ENCODE measurements around the gene ATF2. TPM values are rescaled to one million over a fixed set of nuclear protein-coding genes. Genes with fewer than 3 reads are reported as not detected.

Gene ATF2
- total and polyA plus RNA-seq, 9 of the 15 experiments (the other 6 are each of a cell fraction or from before 2014, with no cell fraction given), result 24.2 to 111 (median 45.9) TPM

DNA sequence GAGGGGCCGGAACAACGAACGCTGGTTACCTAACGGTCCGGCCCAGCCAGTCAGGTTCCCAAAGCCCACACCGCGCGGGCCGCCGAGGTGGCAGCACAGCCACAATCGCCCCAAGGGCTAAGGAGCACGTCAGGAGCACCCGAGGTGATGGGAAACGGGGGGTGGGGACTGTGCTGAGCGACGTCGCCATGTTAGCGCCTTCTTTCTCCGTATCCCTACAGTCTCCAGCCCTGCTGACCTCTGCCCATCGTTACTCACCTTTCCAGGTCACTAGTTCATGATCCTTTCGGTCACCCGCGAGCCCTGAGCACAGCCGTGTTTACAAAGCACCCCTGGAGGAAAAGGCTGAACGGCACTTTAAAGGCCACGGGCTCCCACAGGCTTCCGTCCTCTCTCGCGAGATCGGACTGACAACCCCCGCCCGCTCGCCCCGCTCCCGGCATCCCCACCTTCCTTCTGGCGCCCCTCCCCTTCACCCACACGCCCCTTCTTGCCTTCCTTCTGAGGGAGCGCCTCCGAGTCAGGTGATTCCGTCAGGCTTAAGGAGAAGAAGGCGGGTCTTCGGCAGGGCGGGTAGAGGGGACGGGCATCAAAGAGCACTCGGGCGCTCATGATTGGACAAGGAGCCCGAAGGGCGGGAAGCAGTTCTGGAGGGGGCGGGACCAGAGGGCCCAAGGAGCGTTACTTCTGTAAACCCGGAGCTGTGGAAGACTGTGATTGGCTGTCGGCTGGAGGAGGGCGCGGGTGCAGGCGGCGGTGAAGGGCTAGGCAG is at the start of gene ATF2 (continued):
- TF ChIP-seq, protein P1, sequence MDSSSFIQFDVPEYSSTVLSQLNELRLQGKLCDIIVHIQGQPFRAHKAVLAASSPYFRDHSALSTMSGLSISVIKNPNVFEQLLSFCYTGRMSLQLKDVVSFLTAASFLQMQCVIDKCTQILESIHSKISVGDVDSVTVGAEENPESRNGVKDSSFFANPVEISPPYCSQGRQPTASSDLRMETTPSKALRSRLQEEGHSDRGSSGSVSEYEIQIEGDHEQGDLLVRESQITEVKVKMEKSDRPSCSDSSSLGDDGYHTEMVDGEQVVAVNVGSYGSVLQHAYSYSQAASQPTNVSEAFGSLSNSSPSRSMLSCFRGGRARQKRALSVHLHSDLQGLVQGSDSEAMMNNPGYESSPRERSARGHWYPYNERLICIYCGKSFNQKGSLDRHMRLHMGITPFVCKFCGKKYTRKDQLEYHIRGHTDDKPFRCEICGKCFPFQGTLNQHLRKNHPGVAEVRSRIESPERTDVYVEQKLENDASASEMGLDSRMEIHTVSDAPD (CRISPR knock-in tag; IDR thresholded peaks at IDR 0.05), result no peak
- TF ChIP-seq SRF (CRISPR knock-in tag; IDR thresholded peaks at IDR 0.05) (0 out of 4 replicates have a peak, but pooled peaks of 1 of the 2 experiments have one; percentile 12), NKRF (IDR thresholded peaks at IDR 0.05; ENCODE audit: borderline replicate concordance) (peak; percentile 92), MED1 (CRISPR knock-in tag; IDR thresholded peaks at IDR 0.05; ENCODE audit: borderline replicate concordance) (no peak), GTF2A2 (tag; IDR thresholded peaks at IDR 0.05) (no peak), MTA1 (IDR thresholded peaks at IDR 0.05; ENCODE audit: borderline replicate concordance) (0 out of 2 replicates have a peak, but pooled peaks have one; percentile 16), POU5F1 (IDR thresholded peaks at IDR 0.05; ENCODE audit: borderline replicate concordance, low read depth, low read length, partially characterized antibody) (peak; percentile 50), SOX6 (IDR thresholded peaks at IDR 0.05) (0 out of 2 replicates have a peak, but pooled peaks have one; percentile 26), FOS (IDR thresholded peaks at IDR 0.05; ENCODE audit: extremely low read depth, insufficient read length) (peak; percentile 42), MNT (conservative IDR thresholded peaks at IDR 0.05) (peak; percentile 84 to 92), CEBPB (tag; IDR thresholded peaks at IDR 0.05) (peak; percentile 54), JUNB (CRISPR knock-in tag; conservative IDR thresholded peaks at IDR 0.05) (no peak), ZEB2 (IDR thresholded peaks at IDR 0.05) (0 out of 2 replicates have a peak, but pooled peaks have one; percentile 47), HDGF (IDR thresholded peaks at IDR 0.05) (peak; percentile 86; the same call in 1 of the 2 replicates), MCM5 (IDR thresholded peaks at IDR 0.05; ENCODE audit: low read depth) (no peak), ZNF584 (CRISPR knock-in tag; IDR thresholded peaks at IDR 0.05; ENCODE audit: low read depth) (no peak), ELF2 (CRISPR knock-in tag; IDR thresholded peaks at IDR 0.05) (no peak), SAFB2 (IDR thresholded peaks at IDR 0.05; ENCODE audit: borderline replicate concordance, low read depth, low read length, severe bottlenecking) (no peak), SMAD3 (CRISPR knock-in tag; conservative IDR thresholded peaks at IDR 0.05) (no peak), NELFE (IDR thresholded peaks at IDR 0.05; ENCODE audit: insufficient read depth, insufficient read length) (no peak), ZNF695 (CRISPR knock-in tag; IDR thresholded peaks at IDR 0.05) (no peak)
- TF ChIP-seq, protein P2, sequence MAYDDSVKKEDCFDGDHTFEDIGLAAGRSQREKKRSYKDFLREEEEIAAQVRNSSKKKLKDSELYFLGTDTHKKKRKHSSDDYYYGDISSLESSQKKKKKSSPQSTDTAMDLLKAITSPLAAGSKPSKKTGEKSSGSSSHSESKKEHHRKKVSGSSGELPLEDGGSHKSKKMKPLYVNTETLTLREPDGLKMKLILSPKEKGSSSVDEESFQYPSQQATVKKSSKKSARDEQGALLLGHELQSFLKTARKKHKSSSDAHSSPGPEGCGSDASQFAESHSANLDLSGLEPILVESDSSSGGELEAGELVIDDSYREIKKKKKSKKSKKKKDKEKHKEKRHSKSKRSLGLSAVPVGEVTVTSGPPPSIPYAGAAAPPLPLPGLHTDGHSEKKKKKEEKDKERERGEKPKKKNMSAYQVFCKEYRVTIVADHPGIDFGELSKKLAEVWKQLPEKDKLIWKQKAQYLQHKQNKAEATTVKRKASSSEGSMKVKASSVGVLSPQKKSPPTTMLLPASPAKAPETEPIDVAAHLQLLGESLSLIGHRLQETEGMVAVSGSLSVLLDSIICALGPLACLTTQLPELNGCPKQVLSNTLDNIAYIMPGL (CRISPR knock-in tag; IDR thresholded peaks at IDR 0.05), result no peak; the same call in 1 of the 2 replicates
